Activated CD8-positive, alpha-beta T cell treated with anti-CD3 and anti-CD28 coated beads for 36 hours (primary cell): ENCODE measurements around the gene PRSS38. TPM values are rescaled to one million over a fixed set of nuclear protein-coding genes. Genes with fewer than 3 reads are reported as not detected.

Source experiments
- ATAC-seq: fragments of 200-7000 bp; cut with Tn5 transposase; one replicate; pipeline ENCODE4 v1.10.0; 2021; ENCODE audit warnings: mild to moderate bottlenecking, moderate library complexity
- CTCF ChIA-PET: fragments of 350-600 bp; sonication (Branson Sonifier 250); formaldehyde crosslinking; loops from one replicate; lab custom pipeline; 2021; ENCODE audit warnings: antibody characterized with exemption; lab: Charles Lee
- POLR2A ChIA-PET: fragments of 350-600 bp; sonication (Branson Sonifier 250); formaldehyde crosslinking; loops from one replicate; lab custom pipeline; 2021; ENCODE audit warnings: antibody characterized with exemption; lab: Charles Lee
- DNase-seq: peaks from one replicate; pipeline ENCODE4 v3.0.0-alpha.2; 2020
- H3K27ac Mint-ChIP-seq: one replicate; pipeline ENCODE4 v1.8.0; 2021; ENCODE audit warnings: mild to moderate bottlenecking, mixed read lengths
- H3K27me3 Mint-ChIP-seq: one replicate; pipeline ENCODE4 v1.8.0; 2021; ENCODE audit warnings: mixed read lengths
- H3K36me3 Mint-ChIP-seq: one replicate; pipeline ENCODE4 v1.8.0; 2021; ENCODE audit warnings: low read depth, mixed read lengths
- H3K4me1 Mint-ChIP-seq: one replicate; pipeline ENCODE4 v1.8.0; 2021; ENCODE audit warnings: low read depth, mixed read lengths
- H3K4me3 Mint-ChIP-seq: one replicate; pipeline ENCODE4 v1.8.0; 2021; ENCODE audit warnings: mild to moderate bottlenecking, moderate library complexity, mixed read lengths
- H3K9me3 Mint-ChIP-seq: one replicate; pipeline ENCODE4 v1.8.0; 2021; ENCODE audit warnings: mixed read lengths
- CTCF ChIP-seq: fragments of 200-600 bp; IDR thresholded peaks from one replicate; pipeline ENCODE4 v1.8.0; 2022; ENCODE audit warnings: antibody characterized with exemption, mild to moderate bottlenecking
- intact Hi-C: fragments of 100-400 bp; cut with micrococcal nuclease; formaldehyde crosslinking; loops from one replicate; pipeline ENCODE4 v1.10.0; 2022
- total RNA-seq, 2 experiments: library from RNA; stranded (reverse); gene quantifications; one replicate each; pipeline ENCODE4 v1.2.3, GENCODE V29; 2021

Gene PRSS38
- total RNA-seq, 2 experiments from 2014 or later = not detected

- no peak for DNase-seq
- intact Hi-C loops = no loop called here
- ChIA-PET CTCF (no interaction called here), POLR2A (no interaction called here)
- Mint-ChIP-seq H3K4me1 (peaks cover 20% of the 10 kb centered on the region), H3K36me3 (no peaks in the 10 kb centered on the region), H3K27me3 (no peaks in the 10 kb centered on the region), H3K9me3 (no peaks in the 10 kb centered on the region), H3K27ac (no peak overlapping the region), H3K4me3 (no peak overlapping the region)
- no peak for ATAC-seq
- no peak for TF ChIP-seq CTCF
Measured at GRCh38 chr1:227884370-227885134, 69.1 kb downstream of the PRSS38 start.

GRCh38 chr1:227885135-227885647, 69.7 kb downstream of the PRSS38 start:
- H3K36me3 Mint-ChIP-seq = no peaks in the 10 kb centered on the region
- H3K4me1 Mint-ChIP-seq = peaks cover 20% of the 10 kb centered on the region
- TF ChIP-seq CTCF = no peak
- H3K4me3 Mint-ChIP-seq = no peak overlapping the region
- peak; percentile 50 for ATAC-seq
- intact Hi-C loops = no loop called here
- CTCF ChIA-PET = interaction anchor here (1.0 kb wide), 1 partner anchor 62 kb away, joined by 3 read pairs; no protein-coding TSS in a partner anchor
- POLR2A ChIA-PET = no interaction called here
- DNase-seq = peak; percentile 37
- H3K9me3 Mint-ChIP-seq = no peaks in the 10 kb centered on the region
- H3K27ac Mint-ChIP-seq = peak overlapping the region; percentile 75
- no peaks in the 10 kb centered on the region for H3K27me3 Mint-ChIP-seq

GRCh38 chr1:227885648-227886502, 70.4 kb downstream of the PRSS38 start:
- Mint-ChIP-seq H3K27ac (peak overlapping the region; percentile 75), H3K4me3 (no peak overlapping the region), H3K36me3 (no peaks in the 10 kb centered on the region), H3K27me3 (no peaks in the 10 kb centered on the region), H3K4me1 (peaks cover 20% of the 10 kb centered on the region), H3K9me3 (no peaks in the 10 kb centered on the region)
- CTCF ChIA-PET = interaction anchor here (0.9 to 1.4 kb wide), 3 partner anchors 10 to 124 kb away, joined by 3 to 5 read pairs (median 3); no protein-coding TSS in a partner anchor
- ATAC-seq (peak; percentile 2), DNase-seq (no peak)
- intact Hi-C loops = no loop called here
- no peak for TF ChIP-seq CTCF
- POLR2A ChIA-PET = no interaction called here

- ChIA-PET CTCF (interaction anchor here (0.9 to 1.4 kb wide), 2 partner anchors 11 to 124 kb away, joined by 3 to 5 read pairs; no protein-coding TSS in a partner anchor), POLR2A (no interaction called here)
- H3K36me3 Mint-ChIP-seq = no peaks in the 10 kb centered on the region
- peaks cover 20% of the 10 kb centered on the region for H3K4me1 Mint-ChIP-seq
- no peak overlapping the region for H3K4me3 Mint-ChIP-seq
- ATAC-seq = no peak
- no peak for DNase-seq
- H3K9me3 Mint-ChIP-seq = no peaks in the 10 kb centered on the region
- H3K27me3 Mint-ChIP-seq = no peaks in the 10 kb centered on the region
- intact Hi-C loops = no loop called here
- no peak for TF ChIP-seq CTCF
- H3K27ac Mint-ChIP-seq = peak overlapping the region; percentile 38
Measured at GRCh38 chr1:227886503-227886961, 71.1 kb downstream of the PRSS38 start.
